Measurements from ENCODE around the gene RPL27. TPM values are rescaled to one million over a fixed set of nuclear protein-coding genes. Genes with fewer than 3 reads are reported as not detected.

The RPL27 gene
- total and polyA plus RNA-seq, 2 of the 13 experiments (the other 11 are each of a cell fraction or from before 2014, with no cell fraction given), result 1,585 to 5,840 TPM

GRCh38 chr17:42964161-42964932 is 33.9 kb upstream of the RPL27 start, which contains the start of gene AARSD1 (continued):
- TF ChIP-seq, protein P1, sequence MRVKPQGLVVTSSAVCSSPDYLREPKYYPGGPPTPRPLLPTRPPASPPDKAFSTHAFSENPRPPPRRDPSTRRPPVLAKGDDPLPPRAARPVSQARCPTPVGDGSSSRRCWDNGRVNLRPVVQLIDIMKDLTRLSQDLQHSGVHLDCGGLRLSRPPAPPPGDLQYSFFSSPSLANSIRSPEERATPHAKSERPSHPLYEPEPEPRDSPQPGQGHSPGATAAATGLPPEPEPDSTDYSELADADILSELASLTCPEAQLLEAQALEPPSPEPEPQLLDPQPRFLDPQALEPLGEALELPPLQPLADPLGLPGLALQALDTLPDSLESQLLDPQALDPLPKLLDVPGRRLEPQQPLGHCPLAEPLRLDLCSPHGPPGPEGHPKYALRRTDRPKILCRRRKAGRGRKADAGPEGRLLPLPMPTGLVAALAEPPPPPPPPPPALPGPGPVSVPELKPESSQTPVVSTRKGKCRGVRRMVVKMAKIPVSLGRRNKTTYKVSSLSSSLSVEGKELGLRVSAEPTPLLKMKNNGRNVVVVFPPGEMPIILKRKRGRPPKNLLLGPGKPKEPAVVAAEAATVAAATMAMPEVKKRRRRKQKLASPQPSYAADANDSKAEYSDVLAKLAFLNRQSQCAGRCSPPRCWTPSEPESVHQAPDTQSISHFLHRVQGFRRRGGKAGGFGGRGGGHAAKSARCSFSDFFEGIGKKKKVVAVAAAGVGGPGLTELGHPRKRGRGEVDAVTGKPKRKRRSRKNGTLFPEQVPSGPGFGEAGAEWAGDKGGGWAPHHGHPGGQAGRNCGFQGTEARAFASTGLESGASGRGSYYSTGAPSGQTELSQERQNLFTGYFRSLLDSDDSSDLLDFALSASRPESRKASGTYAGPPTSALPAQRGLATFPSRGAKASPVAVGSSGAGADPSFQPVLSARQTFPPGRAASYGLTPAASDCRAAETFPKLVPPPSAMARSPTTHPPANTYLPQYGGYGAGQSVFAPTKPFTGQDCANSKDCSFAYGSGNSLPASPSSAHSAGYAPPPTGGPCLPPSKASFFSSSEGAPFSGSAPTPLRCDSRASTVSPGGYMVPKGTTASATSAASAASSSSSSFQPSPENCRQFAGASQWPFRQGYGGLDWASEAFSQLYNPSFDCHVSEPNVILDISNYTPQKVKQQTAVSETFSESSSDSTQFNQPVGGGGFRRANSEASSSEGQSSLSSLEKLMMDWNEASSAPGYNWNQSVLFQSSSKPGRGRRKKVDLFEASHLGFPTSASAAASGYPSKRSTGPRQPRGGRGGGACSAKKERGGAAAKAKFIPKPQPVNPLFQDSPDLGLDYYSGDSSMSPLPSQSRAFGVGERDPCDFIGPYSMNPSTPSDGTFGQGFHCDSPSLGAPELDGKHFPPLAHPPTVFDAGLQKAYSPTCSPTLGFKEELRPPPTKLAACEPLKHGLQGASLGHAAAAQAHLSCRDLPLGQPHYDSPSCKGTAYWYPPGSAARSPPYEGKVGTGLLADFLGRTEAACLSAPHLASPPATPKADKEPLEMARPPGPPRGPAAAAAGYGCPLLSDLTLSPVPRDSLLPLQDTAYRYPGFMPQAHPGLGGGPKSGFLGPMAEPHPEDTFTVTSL (CRISPR knock-in tag; IDR thresholded peaks at IDR 0.05; ENCODE audit: borderline replicate concordance), result no peak
- TF ChIP-seq SRY (CRISPR knock-in tag; IDR thresholded peaks at IDR 0.05), result 0 out of 2 replicates have a peak, but pooled peaks have one; percentile 64
- TF ChIP-seq PLRG1 (conservative IDR thresholded peaks at IDR 0.05), result no peak
- peak; percentile 36; the same call in 1 of the 2 replicates for TF ChIP-seq ELF1 (CRISPR knock-in tag; IDR thresholded peaks at IDR 0.05)
- TF ChIP-seq ZNF407 (CRISPR knock-in tag; IDR thresholded peaks at IDR 0.05; ENCODE audit: not compliant biosample characterization), result no peak
- TF ChIP-seq POLR2A (IDR thresholded peaks at IDR 0.05; ENCODE audit: insufficient read depth in 1 of 2, low read depth in 2 of 2, low read length in 2 of 2), result peak; percentile 51 to 74
- TF ChIP-seq ZBTB21 (CRISPR knock-in tag; IDR thresholded peaks at IDR 0.05), result peak; percentile 86
- peak; percentile 84 for TF ChIP-seq YY1 (IDR thresholded peaks at IDR 0.05; ENCODE audit: insufficient read depth, insufficient replicate concordance, low read depth, low read length)
- TF ChIP-seq KMT2B (CRISPR knock-in tag; IDR thresholded peaks at IDR 0.05), result peak; percentile 30; the same call in 1 of the 2 replicates
- peak; percentile 46; the same call in 1 of the 2 replicates for TF ChIP-seq MXD4 (CRISPR knock-in tag; IDR thresholded peaks at IDR 0.05)
- peak; percentile 18 for TF ChIP-seq ASH2L (IDR thresholded peaks at IDR 0.05; ENCODE audit: insufficient read length, low read depth, low read length)
- TF ChIP-seq BORCS8-MEF2B (CRISPR knock-in tag; IDR thresholded peaks at IDR 0.05), result 0 out of 2 replicates have a peak, but pooled peaks have one; percentile 38
- TF ChIP-seq NFE2L1 (CRISPR knock-in tag; IDR thresholded peaks at IDR 0.05; ENCODE audit: borderline replicate concordance), result peak; percentile 62; the same call in 1 of the 2 replicates
- no peak for TF ChIP-seq FOXA1 (IDR thresholded peaks at IDR 0.05)
- TF ChIP-seq FOXA1 (CRISPR knock-in tag; IDR thresholded peaks at IDR 0.05), result 0 out of 2 replicates have a peak, but pooled peaks have one; percentile 11
- TF ChIP-seq RNF2 (conservative IDR thresholded peaks at IDR 0.05; ENCODE audit: low read depth), result 0 out of 2 replicates have a peak, but pooled peaks have one; percentile 40

Measured in HepG2 (cell line).